ENCODE results near the gene FAM131A. TPM values are rescaled to one million over a fixed set of nuclear protein-coding genes. Genes with fewer than 3 reads are reported as not detected.

FAM131A gene
- total and polyA plus RNA-seq, 4 donors = 0.81 to 5.7 (median 2.7) TPM

- H3K4me3 ChIP-seq (ENCODE audit: low read depth in 1 of 3, low read length in 3 of 3) = peak overlapping the region; percentile 88 to 98 (median 96)
- H3K9ac ChIP-seq (ENCODE audit: low read depth in 1 of 2, low read length in 2 of 2) = peak overlapping the region; percentile 84 to 92
- no peaks in the 10 kb centered on the region for H3K9me3 ChIP-seq (ENCODE audit: control insufficient read depth in 4 of 4, low read length in 3 of 4)
- WGBS = under 1% methylated on average over 89 of the region's 89 CpGs
- peaks cover 3 to 18% (median 7%) of the 10 kb centered on the region in 4 donors for H3K36me3 ChIP-seq (ENCODE audit: control insufficient read depth in 4 of 4, insufficient read depth in 3 of 4, low read depth in 1 of 4, low read length in 3 of 4)
- H3K4me1 ChIP-seq (ENCODE audit: control insufficient read depth in 4 of 4, insufficient read depth in 4 of 4, low read length in 3 of 4) = peaks cover 7 to 47% (median 43%) of the 10 kb centered on the region in 4 donors
- peak overlapping the region; percentile 88 to 92 for H3K27ac ChIP-seq (ENCODE audit: low read depth in 1 of 2, low read length in 2 of 2)
- TF ChIP-seq REST (IDR thresholded peaks at IDR 0.05) = peak; percentile 19
- peak; percentile 4 for TF ChIP-seq SP1 (IDR thresholded peaks at IDR 0.05)
- no peak for TF ChIP-seq ATF3 (IDR thresholded peaks at IDR 0.05)
- peak; percentile 75 for DNase-seq (ENCODE audit: low spot score)
- no peaks in the 10 kb centered on the region for H3K27me3 ChIP-seq (ENCODE audit: control insufficient read depth in 4 of 4, insufficient read depth in 4 of 4, low read length in 3 of 4)
These were observed 22.5 kb upstream of the FAM131A start for GRCh38 chr3:184314700-184315542.

GRCh38 chr3:184315543-184315867, 21.9 kb upstream of the FAM131A start:
- peak overlapping the region; percentile 88 to 92 for H3K27ac ChIP-seq (ENCODE audit: low read depth in 1 of 2, low read length in 2 of 2)
- TF ChIP-seq SP1 (IDR thresholded peaks at IDR 0.05) (no peak), ZBTB33 (IDR thresholded peaks at IDR 0.05) (no peak), ATF3 (IDR thresholded peaks at IDR 0.05) (no peak), FOXA1 (IDR thresholded peaks at IDR 0.05) (no peak), GABPA (IDR thresholded peaks at IDR 0.05 in 1 of 2, conservative IDR thresholded peaks at IDR 0.05 in 1 of 2) (no peak), REST (IDR thresholded peaks at IDR 0.05) (no peak), CTCF (IDR thresholded peaks at IDR 0.05; ENCODE audit: low read depth, low read length, missing input control) (no peak), RXRA (IDR thresholded peaks at IDR 0.05) (no peak), HNF4G (IDR thresholded peaks at IDR 0.05) (no peak), EGR1 (IDR thresholded peaks at IDR 0.05; ENCODE audit: low read depth in 2 of 2) (no peak), TAF1 (conservative IDR thresholded peaks at IDR 0.05) (no peak), FOXA2 (IDR thresholded peaks at IDR 0.05) (no peak), RAD21 (IDR thresholded peaks at IDR 0.05) (no peak), NR2F2 (IDR thresholded peaks at IDR 0.05) (no peak), MAX (IDR thresholded peaks at IDR 0.05) (no peak), YY1 (IDR thresholded peaks at IDR 0.05) (no peak)
- no peak for DNase-seq (ENCODE audit: low spot score)
- H3K4me1 ChIP-seq (ENCODE audit: control insufficient read depth in 4 of 4, insufficient read depth in 4 of 4, low read length in 3 of 4) = peaks cover 10 to 52% (median 48%) of the 10 kb centered on the region in 4 donors
- 3% methylated on average over 6 of the region's 6 CpGs for WGBS
- peaks cover 6 to 21% (median 10%) of the 10 kb centered on the region in 4 donors for H3K36me3 ChIP-seq (ENCODE audit: control insufficient read depth in 4 of 4, insufficient read depth in 3 of 4, low read depth in 1 of 4, low read length in 3 of 4)
- H3K27me3 ChIP-seq (ENCODE audit: control insufficient read depth in 4 of 4, insufficient read depth in 4 of 4, low read length in 3 of 4) = no peaks in the 10 kb centered on the region
- H3K9ac ChIP-seq (ENCODE audit: low read depth in 1 of 2, low read length in 2 of 2) = peak overlapping the region; percentile 84 to 92
- H3K4me3 ChIP-seq (ENCODE audit: low read depth in 1 of 3, low read length in 3 of 3) = peak overlapping the region; percentile 88 to 98 (median 96)
- H3K9me3 ChIP-seq (ENCODE audit: control insufficient read depth in 4 of 4, low read length in 3 of 4) = no peaks in the 10 kb centered on the region
